HEK293T (cell line): Measurements from ENCODE around the gene ZBTB47.

Source experiments
- CTCF ChIA-PET: fragments of 350-600 bp; formaldehyde crosslinking; extraction: SDS; loops from one replicate; lab custom pipeline; 2021; ENCODE audit warnings: antibody characterized with exemption, inconsistent platforms; lab: Yijun Ruan, JAX
- POLR2A ChIA-PET: fragments of 350-600 bp; formaldehyde crosslinking; extraction: SDS; loops from one replicate; lab custom pipeline; 2020; ENCODE audit warnings: antibody characterized with exemption, inconsistent platforms; lab: Yijun Ruan, JAX
- DNase-seq: peaks from one replicate; pipeline ENCODE4 v3.0.0; 2012; ENCODE audit warnings: mixed read lengths; ENCODE audit errors: extremely low spot score
- ARNT ChIP-seq: fragments of 450-650 bp; IDR thresholded peaks from 2 replicates; pipeline ENCODE4 v1.6.1; 2017; ENCODE audit warnings: mild to moderate bottlenecking
- BHLHE40 ChIP-seq: fragments of 450-650 bp; IDR thresholded peaks from 2 replicates; pipeline ENCODE4 v1.6.1; 2016; ENCODE audit warnings: mild to moderate bottlenecking, moderate library complexity, borderline replicate concordance
- CTBP1 ChIP-seq: fragments of 450-650 bp; IDR thresholded peaks from 2 replicates; pipeline ENCODE4 v1.6.1; 2016; ENCODE audit warnings: borderline replicate concordance
- ELF4 ChIP-seq: fragments of 450-650 bp; IDR thresholded peaks from 2 replicates; pipeline ENCODE4 v1.6.1; 2017; ENCODE audit warnings: antibody characterized with exemption
- FOXA1 ChIP-seq: fragments of 450-650 bp; IDR thresholded peaks from 2 replicates; pipeline ENCODE4 v1.6.1; 2016; ENCODE audit warnings: mild to moderate bottlenecking
- FOXK2 ChIP-seq: fragments of 450-650 bp; IDR thresholded peaks from 2 replicates; pipeline ENCODE4 v1.6.1; 2016; ENCODE audit warnings: mild to moderate bottlenecking
- FOXM1 ChIP-seq: fragments of 450-650 bp; IDR thresholded peaks from 2 replicates; pipeline ENCODE4 v1.6.1; 2017; ENCODE audit warnings: mild to moderate bottlenecking, borderline replicate concordance
- HDGF ChIP-seq: fragments of 450-650 bp; IDR thresholded peaks from 2 replicates; pipeline ENCODE4 v1.6.1; 2017; ENCODE audit warnings: antibody characterized with exemption, borderline replicate concordance
- L3MBTL2 ChIP-seq: fragments of 450-650 bp; conservative IDR thresholded peaks from 2 replicates; pipeline ENCODE4 v1.6.1; 2016; ENCODE audit warnings: mild to moderate bottlenecking
- LEF1 ChIP-seq: fragments of 450-650 bp; IDR thresholded peaks from 2 replicates; pipeline ENCODE4 v1.6.1; 2017; ENCODE audit warnings: mild to moderate bottlenecking, borderline replicate concordance
- NFRKB ChIP-seq: fragments of 450-650 bp; IDR thresholded peaks from 2 replicates; pipeline ENCODE4 v1.6.1; 2016; ENCODE audit warnings: mild to moderate bottlenecking, moderate library complexity
- PKNOX1 ChIP-seq: fragments of 450-650 bp; IDR thresholded peaks from 2 replicates; pipeline ENCODE4 v1.6.1; 2016
- SP1 ChIP-seq: fragments of 450-650 bp; IDR thresholded peaks from 2 replicates; pipeline ENCODE4 v1.6.1; 2017
- SUZ12 ChIP-seq: fragments of 450-650 bp; IDR thresholded peaks from 2 replicates; pipeline ENCODE4 v1.6.1; 2016; ENCODE audit warnings: mild to moderate bottlenecking
- TARDBP ChIP-seq: fragments of 450-650 bp; IDR thresholded peaks from 2 replicates; pipeline ENCODE4 v1.6.1; 2016
- ZNF384 ChIP-seq: fragments of 450-650 bp; IDR thresholded peaks from 2 replicates; pipeline ENCODE4 v1.6.1; 2016

ZBTB47 gene

GRCh38 chr3:42638339-42638842 is 15.1 kb upstream of the ZBTB47 start:
- no peak for DNase-seq
- TF ChIP-seq CTBP1 (no peak), TARDBP (no peak)
- POLR2A ChIA-PET, result interaction anchor here (1.8 kb wide), 1 partner anchor 38 kb away, joined by 5 read pairs; the partner anchor contains the start of gene NKTR
- CTCF ChIA-PET, result no interaction called here

- ChIA-PET POLR2A (no interaction called here), CTCF (no interaction called here)
- no peak for DNase-seq
- TF ChIP-seq FOXM1, result no peak
- TF ChIP-seq ZNF384, result no peak
- TF ChIP-seq CTBP1, result no peak
- TF ChIP-seq FOXK2, result no peak
- no peak for TF ChIP-seq BHLHE40
- no peak for TF ChIP-seq ELF4
- no peak for TF ChIP-seq SUZ12
- TF ChIP-seq L3MBTL2, result no peak
- no peak for TF ChIP-seq TARDBP
- no peak for TF ChIP-seq NFRKB
- TF ChIP-seq FOXA1, result no peak
- no peak for TF ChIP-seq SP1
- no peak for TF ChIP-seq HDGF
- no peak for TF ChIP-seq PKNOX1
Measured at GRCh38 chr3:42639192-42639591, 14.3 kb upstream of the ZBTB47 start.

GRCh38 chr3:42640129-42640528 is 13.4 kb upstream of the ZBTB47 start:
- ChIA-PET CTCF (no interaction called here), POLR2A (interaction anchor here (1.5 kb wide), 1 partner anchor 49 kb away, joined by 4 read pairs; the partner anchor contains the start of gene SS18L2)
- DNase-seq, result no peak
- TF ChIP-seq ELF4, result no peak
- TF ChIP-seq BHLHE40, result no peak
- no peak for TF ChIP-seq LEF1
- TF ChIP-seq PKNOX1, result no peak
- TF ChIP-seq CTBP1, result no peak
- no peak for TF ChIP-seq NFRKB
- TF ChIP-seq SP1, result no peak
- no peak for TF ChIP-seq L3MBTL2
- TF ChIP-seq FOXK2, result no peak
- TF ChIP-seq SUZ12, result no peak
- no peak for TF ChIP-seq HDGF
- TF ChIP-seq ZNF384, result no peak
- TF ChIP-seq FOXA1, result no peak
- no peak for TF ChIP-seq FOXM1
- TF ChIP-seq ARNT, result no peak
- no peak for TF ChIP-seq TARDBP

GRCh38 chr3:42640771-42641370 is 12.6 kb upstream of the ZBTB47 start:
- ChIA-PET CTCF (no interaction called here), POLR2A (interaction anchor here (1.5 kb wide), 1 partner anchor 50 kb away, joined by 4 read pairs; the partner anchor contains the start of gene SS18L2)
- TF ChIP-seq BHLHE40 (no peak), SUZ12 (no peak), SP1 (no peak), L3MBTL2 (no peak), ELF4 (no peak), ARNT (no peak), LEF1 (no peak), FOXK2 (no peak), PKNOX1 (no peak), FOXA1 (no peak)
- no peak for DNase-seq

GRCh38 chr3:42647821-42648459 is 5.6 kb upstream of the ZBTB47 start:
- POLR2A ChIA-PET, result no interaction called here
- CTCF ChIA-PET, result interaction anchor here (0.6 to 1.0 kb wide), 2 partner anchors 35 to 54 kb away, joined by 3 read pairs; no protein-coding TSS in a partner anchor

More at GRCh38 chr3:42647821-42648459, 5.6 kb upstream of the ZBTB47 start:
- TF ChIP-seq BHLHE40 (no peak), LEF1 (no peak), TARDBP (no peak), FOXK2 (no peak), FOXM1 (no peak), NFRKB (no peak), CTBP1 (no peak), SUZ12 (no peak), PKNOX1 (no peak), ARNT (no peak), FOXA1 (no peak), ZNF384 (no peak), ELF4 (no peak), L3MBTL2 (no peak), SP1 (no peak), HDGF (no peak)
- no peak for DNase-seq
